Stimulated activated naive CD8-positive, alpha-beta T cell treated with anti-CD3 and anti-CD28 coated beads, Interleukin-15, Interleukin-2, amounts not matched to agents 100 ng/mL and 50 ng/mL, for 24 hours (primary cell): ENCODE results near the gene TBCA.
A peak's percentile ranks its signal among the peaks of the same experiment; 100 is the strongest.

Source experiments
- H3K27ac Mint-ChIP-seq: one replicate; pipeline ENCODE4 v1.8.0; 2021; ENCODE audit warnings: mild to moderate bottlenecking, mixed read lengths
- H3K27me3 Mint-ChIP-seq: one replicate; pipeline ENCODE4 v1.8.0; 2021; ENCODE audit warnings: mixed read lengths
- H3K36me3 Mint-ChIP-seq: one replicate; pipeline ENCODE4 v1.8.0; 2021; ENCODE audit warnings: low read depth, mixed read lengths
- H3K4me1 Mint-ChIP-seq: one replicate; pipeline ENCODE4 v1.8.0; 2021; ENCODE audit warnings: low read depth, mixed read lengths
- H3K4me3 Mint-ChIP-seq: one replicate; pipeline ENCODE4 v1.8.0; 2021; ENCODE audit warnings: mild to moderate bottlenecking, mixed read lengths
- H3K9me3 Mint-ChIP-seq: one replicate; pipeline ENCODE4 v1.8.0; 2021; ENCODE audit warnings: mixed read lengths

The TBCA gene

GRCh38 chr5:77775790-77776553 is at the start of gene TBCA:
Gene TBCA (minus strand): TSS chr5:77776339. CDS start chr5:77776257, 82 bp downstream.
- Mint-ChIP-seq H3K9me3 (no peaks in the 10 kb centered on the region), H3K27ac (peak within 1 kb of the TSS; percentile 98), H3K4me3 (peak within 1 kb of the TSS; percentile 92), H3K4me1 (peaks cover 68% of the 10 kb centered on the region), H3K36me3 (peaks cover 33% of the 10 kb centered on the region), H3K27me3 (no peaks in the 10 kb centered on the region)

GRCh38 chr5:77824981-77825380 is 48.8 kb upstream of the TBCA start:
- Mint-ChIP-seq H3K4me3 (no peak overlapping the region), H3K9me3 (no peaks in the 10 kb centered on the region), H3K27me3 (peaks cover 32% of the 10 kb centered on the region), H3K36me3 (no peaks in the 10 kb centered on the region), H3K4me1 (no peaks in the 10 kb centered on the region), H3K27ac (no peak overlapping the region)

- Mint-ChIP-seq H3K4me1 (no peaks in the 10 kb centered on the region), H3K27ac (no peak overlapping the region), H3K4me3 (no peak overlapping the region), H3K36me3 (no peaks in the 10 kb centered on the region), H3K27me3 (no peaks in the 10 kb centered on the region), H3K9me3 (no peaks in the 10 kb centered on the region)
These were observed 40.5 kb upstream of the TBCA start for GRCh38 chr5:77816686-77817085.

- Mint-ChIP-seq H3K36me3 (no peaks in the 10 kb centered on the region), H3K27ac (no peak overlapping the region), H3K27me3 (no peaks in the 10 kb centered on the region), H3K4me3 (no peak overlapping the region), H3K4me1 (no peaks in the 10 kb centered on the region), H3K9me3 (peaks cover 4% of the 10 kb centered on the region)
These were observed 36.9 kb upstream of the TBCA start for GRCh38 chr5:77812926-77813589.

GRCh38 chr5:77806213-77806843 is 30.2 kb upstream of the TBCA start:
- H3K4me1 Mint-ChIP-seq: peaks cover 10% of the 10 kb centered on the region
- H3K27ac Mint-ChIP-seq: no peak overlapping the region
- H3K27me3 Mint-ChIP-seq: no peaks in the 10 kb centered on the region
- peaks cover 24% of the 10 kb centered on the region for H3K9me3 Mint-ChIP-seq
- peak overlapping the region; percentile 46 for H3K4me3 Mint-ChIP-seq
- H3K36me3 Mint-ChIP-seq: no peaks in the 10 kb centered on the region

- Mint-ChIP-seq H3K4me1 (no peaks in the 10 kb centered on the region), H3K27me3 (peaks cover 40% of the 10 kb centered on the region), H3K4me3 (no peak overlapping the region), H3K36me3 (peaks cover 7% of the 10 kb centered on the region), H3K27ac (no peak overlapping the region), H3K9me3 (peaks cover 39% of the 10 kb centered on the region)
These were observed 22.3 kb upstream of the TBCA start for GRCh38 chr5:77798456-77798855.

- peaks cover 26% of the 10 kb centered on the region for H3K9me3 Mint-ChIP-seq
- H3K27ac Mint-ChIP-seq: no peak overlapping the region
- no peak overlapping the region for H3K4me3 Mint-ChIP-seq
- no peaks in the 10 kb centered on the region for H3K4me1 Mint-ChIP-seq
- peaks cover 7% of the 10 kb centered on the region for H3K36me3 Mint-ChIP-seq
- peaks cover 47% of the 10 kb centered on the region for H3K27me3 Mint-ChIP-seq
These were observed 21.0 kb upstream of the TBCA start for GRCh38 chr5:77797136-77797535.

- H3K27me3 Mint-ChIP-seq: peaks cover 47% of the 10 kb centered on the region
- H3K4me3 Mint-ChIP-seq: no peak overlapping the region
- H3K9me3 Mint-ChIP-seq: peaks cover 21% of the 10 kb centered on the region
These were observed 19.7 kb upstream of the TBCA start for GRCh38 chr5:77795846-77796245.

GRCh38 chr5:77795268-77795667 is 19.1 kb upstream of the TBCA start:
- H3K27ac Mint-ChIP-seq: no peak overlapping the region
- peaks cover 46% of the 10 kb centered on the region for H3K27me3 Mint-ChIP-seq
- H3K4me3 Mint-ChIP-seq: no peak overlapping the region
- peaks cover 7% of the 10 kb centered on the region for H3K36me3 Mint-ChIP-seq
- no peaks in the 10 kb centered on the region for H3K4me1 Mint-ChIP-seq
- H3K9me3 Mint-ChIP-seq: peaks cover 19% of the 10 kb centered on the region

More at GRCh38 chr5:77795846-77796245, 19.7 kb upstream of the TBCA start:
- peaks cover 7% of the 10 kb centered on the region for H3K36me3 Mint-ChIP-seq
- no peaks in the 10 kb centered on the region for H3K4me1 Mint-ChIP-seq
- no peak overlapping the region for H3K27ac Mint-ChIP-seq

- no peaks in the 10 kb centered on the region for H3K4me1 Mint-ChIP-seq
- peaks cover 18% of the 10 kb centered on the region for H3K27me3 Mint-ChIP-seq
- H3K27ac Mint-ChIP-seq: no peak overlapping the region
- H3K9me3 Mint-ChIP-seq: peaks cover 14% of the 10 kb centered on the region
- H3K4me3 Mint-ChIP-seq: no peak overlapping the region
- peaks cover 7% of the 10 kb centered on the region for H3K36me3 Mint-ChIP-seq
These were observed 15.8 kb upstream of the TBCA start for GRCh38 chr5:77791926-77792325.

- H3K4me3 Mint-ChIP-seq: no peak overlapping the region
- H3K27ac Mint-ChIP-seq: no peak overlapping the region
- peaks cover 15% of the 10 kb centered on the region for H3K27me3 Mint-ChIP-seq
- H3K36me3 Mint-ChIP-seq: peaks cover 7% of the 10 kb centered on the region
- H3K4me1 Mint-ChIP-seq: no peaks in the 10 kb centered on the region
- peaks cover 10% of the 10 kb centered on the region for H3K9me3 Mint-ChIP-seq
These were observed 15.2 kb upstream of the TBCA start for GRCh38 chr5:77791356-77791755.

- H3K36me3 Mint-ChIP-seq: no peaks in the 10 kb centered on the region
- no peak overlapping the region for H3K27ac Mint-ChIP-seq
- no peak overlapping the region for H3K4me3 Mint-ChIP-seq
- H3K27me3 Mint-ChIP-seq: no peaks in the 10 kb centered on the region
- H3K4me1 Mint-ChIP-seq: no peaks in the 10 kb centered on the region
- no peaks in the 10 kb centered on the region for H3K9me3 Mint-ChIP-seq
These were observed 9.1 kb upstream of the TBCA start for GRCh38 chr5:77785229-77785628.

- H3K36me3 Mint-ChIP-seq: no peaks in the 10 kb centered on the region
- no peaks in the 10 kb centered on the region for H3K27me3 Mint-ChIP-seq
- no peaks in the 10 kb centered on the region for H3K4me1 Mint-ChIP-seq
- H3K9me3 Mint-ChIP-seq: no peaks in the 10 kb centered on the region
- no peak overlapping the region for H3K4me3 Mint-ChIP-seq
- H3K27ac Mint-ChIP-seq: no peak overlapping the region
These were observed 8.6 kb upstream of the TBCA start for GRCh38 chr5:77784735-77785134.

- Mint-ChIP-seq H3K4me1 (peaks cover 21% of the 10 kb centered on the region), H3K27me3 (no peaks in the 10 kb centered on the region), H3K36me3 (no peaks in the 10 kb centered on the region), H3K27ac (no peak overlapping the region), H3K9me3 (no peaks in the 10 kb centered on the region), H3K4me3 (no peak overlapping the region)
These were observed 4.9 kb upstream of the TBCA start for GRCh38 chr5:77781076-77781475.

- H3K4me3 Mint-ChIP-seq: no peak overlapping the region
- no peaks in the 10 kb centered on the region for H3K9me3 Mint-ChIP-seq
- peaks cover 38% of the 10 kb centered on the region for H3K4me1 Mint-ChIP-seq
- H3K27ac Mint-ChIP-seq: no peak overlapping the region
- H3K36me3 Mint-ChIP-seq: peaks cover 16% of the 10 kb centered on the region
- no peaks in the 10 kb centered on the region for H3K27me3 Mint-ChIP-seq
These were observed 2.8 kb upstream of the TBCA start for GRCh38 chr5:77778881-77779438.
